HG03520 (cell line): Measurements from ENCODE around the gene R3HDM2.
"Not testable (repeated sequence)": the region's sequence is repeated elsewhere in the genome, so short reads cannot be mapped to it uniquely, and the experiment has no call there.

Source experiments
- ATAC-seq: cut with Tn5 transposase; IDR thresholded peaks from one replicate; pipeline ENCODE4 v1.9.1; 2021; ENCODE audit warnings: mild to moderate bottlenecking, moderate library complexity; ENCODE audit not compliant: unreplicated experiment

Gene R3HDM2

DNA sequence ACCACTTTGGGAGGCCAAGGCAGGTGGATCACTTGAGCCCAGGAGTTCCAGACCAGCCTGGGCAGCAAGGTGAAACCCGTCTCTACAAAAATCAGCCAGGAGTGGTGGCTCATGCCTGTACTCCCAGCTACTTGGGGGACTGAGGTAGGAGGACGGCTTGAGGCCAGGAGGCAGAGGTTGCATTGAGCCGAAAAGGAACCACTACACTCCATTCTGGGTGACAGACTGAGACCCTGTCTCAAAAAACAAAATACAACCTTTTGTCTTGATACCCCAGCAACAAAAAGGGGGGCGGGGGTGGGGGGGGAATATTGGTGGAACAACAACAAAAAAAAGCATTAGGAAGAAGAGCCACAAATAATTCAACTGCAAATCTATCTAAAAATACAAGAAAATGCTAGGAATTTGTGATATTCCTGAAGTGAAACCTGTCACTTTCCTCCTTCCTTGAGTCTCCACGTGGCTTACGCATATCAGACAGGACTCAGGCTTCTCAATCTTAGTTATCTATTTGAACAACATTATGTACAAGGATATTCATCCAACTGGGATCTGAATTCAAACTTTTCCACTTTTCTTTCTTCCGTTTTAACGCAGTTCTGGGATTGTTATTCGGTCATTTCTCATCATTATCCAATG, 1.3 kb downstream of the R3HDM2 start:
- no peak for ATAC-seq

DNA sequence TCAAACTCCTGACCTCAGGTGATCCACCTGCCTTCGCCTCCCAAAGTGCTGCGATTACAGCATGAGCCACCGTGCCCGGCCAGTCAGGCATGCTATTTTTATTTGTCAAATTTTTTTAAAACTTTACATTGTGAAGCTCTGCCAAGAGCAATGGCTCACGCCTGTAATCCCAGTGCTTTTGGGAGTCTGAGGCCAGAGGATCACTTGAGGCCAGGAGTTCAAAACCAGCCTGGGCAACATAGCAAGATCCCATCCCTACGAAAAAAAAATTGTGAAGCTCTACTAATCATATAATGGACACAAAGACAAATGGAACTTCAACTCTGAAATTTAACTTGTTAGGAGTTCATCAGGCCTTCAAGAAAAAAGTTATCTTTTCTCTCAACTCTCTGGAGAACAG, 1.9 kb downstream of the R3HDM2 start:
- ATAC-seq: no peak

DNA sequence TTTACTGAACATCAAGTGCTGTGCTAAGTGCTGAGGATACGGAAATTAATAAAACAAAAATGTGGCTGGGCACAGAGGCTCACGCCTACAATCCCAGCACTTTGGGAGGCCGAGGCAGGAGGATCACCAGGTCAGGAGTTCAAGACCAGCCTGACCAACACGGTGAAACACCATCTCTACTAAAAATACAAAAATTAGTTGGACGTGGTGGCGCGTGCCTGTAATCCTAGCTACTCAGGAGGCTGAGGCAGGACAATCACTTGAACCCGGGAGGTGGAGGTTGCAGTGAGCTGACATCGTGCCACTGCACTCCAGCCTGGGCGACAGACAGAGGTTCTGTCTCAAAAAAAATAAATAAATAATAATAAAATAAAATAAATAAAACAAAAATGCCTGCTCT, 3.9 kb downstream of the R3HDM2 start:
- not testable (repeated sequence) for ATAC-seq

DNA sequence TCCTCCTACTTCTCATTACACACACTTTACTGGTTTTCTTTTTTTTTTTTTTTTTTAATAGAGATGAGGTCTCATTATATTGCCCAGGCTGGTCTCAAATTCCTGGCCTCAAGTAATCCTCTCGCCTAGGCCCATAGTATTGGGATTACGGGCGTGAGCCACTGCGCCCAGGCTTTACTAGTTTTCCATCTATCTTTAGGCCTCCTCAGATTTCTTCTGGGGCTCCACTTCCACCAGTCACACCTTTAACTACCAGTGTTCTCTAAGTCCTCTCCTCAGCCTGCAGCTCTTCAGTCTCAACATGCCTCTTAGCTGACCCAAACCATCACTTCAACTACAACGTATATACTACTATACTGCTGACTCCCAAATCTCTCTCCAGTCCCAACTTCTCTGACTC, 10.4 kb downstream of the R3HDM2 start:
- ATAC-seq: no peak

DNA sequence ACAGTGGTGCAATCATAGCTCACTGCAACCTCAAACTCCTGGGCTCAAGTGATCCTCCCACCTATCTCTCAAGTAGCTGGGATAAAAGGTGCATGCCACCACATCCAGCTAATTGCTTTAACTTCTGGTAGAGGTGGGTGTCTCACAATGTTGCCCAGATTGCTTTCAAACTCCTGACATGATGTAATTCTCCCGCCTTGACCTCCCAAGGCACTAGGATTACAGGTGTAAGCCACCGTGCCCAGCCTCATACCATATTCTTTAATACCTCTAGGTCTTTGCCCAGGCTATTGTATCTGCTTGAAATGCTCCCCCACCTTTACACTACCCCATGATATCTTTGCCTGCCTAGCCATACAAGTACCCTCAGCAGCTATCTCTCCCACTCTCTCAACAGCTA, 11.3 kb downstream of the R3HDM2 start:
- no peak for ATAC-seq

DNA sequence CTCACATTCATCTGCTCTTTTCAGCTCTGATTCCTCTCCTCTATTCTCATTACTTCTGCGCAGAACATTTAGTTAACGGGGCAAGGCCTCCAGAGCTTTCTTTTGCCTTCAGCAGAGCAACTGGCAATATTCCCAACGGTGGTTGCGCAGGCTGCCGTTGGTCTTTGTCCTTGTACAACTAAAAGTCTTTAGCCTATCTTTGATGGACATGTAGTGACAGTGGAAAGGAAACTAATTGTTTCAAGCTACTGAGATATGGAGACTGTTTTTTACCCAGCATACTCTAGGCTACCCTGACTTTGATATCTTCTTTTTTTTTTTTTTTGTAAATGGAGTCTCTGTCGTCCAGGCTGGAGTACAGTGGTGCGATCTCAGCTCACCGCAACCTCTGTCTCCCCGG, 12.6 kb downstream of the R3HDM2 start:
- no peak for ATAC-seq

DNA sequence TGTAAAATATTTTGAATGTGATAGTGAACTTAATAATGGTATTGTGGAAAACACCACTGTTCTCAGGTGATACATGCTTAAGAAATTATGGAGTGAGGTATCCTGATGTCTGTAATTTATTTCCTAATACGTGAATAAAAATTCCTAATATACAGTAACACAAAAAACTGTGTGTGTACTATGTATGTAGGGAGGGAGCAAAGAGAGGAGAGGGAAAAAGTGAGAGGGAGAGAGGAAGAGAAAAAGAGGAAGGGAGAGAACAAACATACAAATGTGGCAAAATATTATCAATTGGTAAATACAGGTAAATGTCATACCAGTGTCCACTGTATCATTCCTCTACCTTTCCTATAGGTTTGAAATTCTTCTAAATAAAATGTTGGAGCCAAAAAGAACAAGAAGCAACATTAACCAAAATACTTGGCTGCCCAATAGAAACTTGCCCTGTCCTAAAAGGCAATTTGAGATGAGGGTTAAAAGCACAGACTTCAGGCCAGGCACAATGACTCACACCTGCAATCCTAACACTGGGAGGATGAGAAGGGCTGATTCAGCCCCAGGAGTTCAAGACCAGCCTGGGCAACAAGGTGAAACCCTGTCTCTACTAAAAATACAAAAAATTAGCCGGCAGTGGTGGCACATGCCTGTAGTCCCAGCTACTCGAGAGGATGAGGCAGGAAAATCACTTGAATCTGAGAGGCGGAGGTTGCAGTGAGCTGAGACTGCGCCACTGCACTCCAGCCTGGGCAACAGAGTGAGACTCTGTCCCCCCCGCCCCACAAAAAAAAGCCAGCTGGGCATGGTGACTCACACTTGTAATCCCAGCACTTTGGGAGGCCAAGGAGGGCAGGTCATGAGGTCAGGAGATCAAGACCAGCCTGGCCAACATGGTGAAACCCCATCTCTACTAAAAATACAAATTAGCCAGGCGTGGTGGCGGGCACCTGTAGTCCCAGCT, 14.5 kb downstream of the R3HDM2 start:
- ATAC-seq: no peak

DNA sequence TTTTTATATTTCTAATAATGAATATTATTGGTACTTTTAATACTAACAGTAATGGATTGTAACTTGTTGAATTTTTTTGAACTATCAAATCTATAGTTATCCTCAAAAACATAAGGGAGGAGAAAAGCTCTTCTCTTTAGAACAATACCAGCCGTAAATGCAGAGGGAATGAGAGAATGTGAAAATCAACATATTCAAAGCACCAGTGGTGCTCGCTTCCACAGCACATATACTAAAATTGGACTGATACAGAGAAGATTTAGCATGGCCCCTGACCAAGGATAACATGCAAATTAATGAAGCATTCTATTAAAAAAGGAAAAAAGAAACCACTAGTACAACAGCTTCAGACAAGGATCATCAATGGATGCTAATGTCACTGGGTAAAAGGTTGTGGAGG, 15.8 kb downstream of the R3HDM2 start:
- no peak for ATAC-seq

DNA sequence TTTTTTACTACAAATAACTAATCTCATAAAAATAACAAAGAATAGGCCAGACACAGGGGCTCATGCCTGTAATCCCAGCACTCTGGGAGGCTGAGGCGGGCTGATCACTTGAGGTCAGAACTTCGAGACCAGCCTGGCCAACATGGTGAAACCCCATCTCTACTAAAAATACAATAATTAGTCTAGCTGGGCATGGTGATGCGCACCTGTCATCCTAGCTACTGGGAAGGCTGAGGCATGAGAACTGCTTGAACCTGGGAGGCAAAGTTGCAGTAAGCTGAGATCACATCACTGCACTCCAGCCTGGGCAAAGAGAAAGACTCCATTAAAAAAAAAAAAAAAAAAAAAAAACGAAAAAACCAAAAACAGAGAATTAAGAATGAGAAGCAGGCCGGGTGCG, 16.7 kb downstream of the R3HDM2 start:
- ATAC-seq: not testable (repeated sequence)

DNA sequence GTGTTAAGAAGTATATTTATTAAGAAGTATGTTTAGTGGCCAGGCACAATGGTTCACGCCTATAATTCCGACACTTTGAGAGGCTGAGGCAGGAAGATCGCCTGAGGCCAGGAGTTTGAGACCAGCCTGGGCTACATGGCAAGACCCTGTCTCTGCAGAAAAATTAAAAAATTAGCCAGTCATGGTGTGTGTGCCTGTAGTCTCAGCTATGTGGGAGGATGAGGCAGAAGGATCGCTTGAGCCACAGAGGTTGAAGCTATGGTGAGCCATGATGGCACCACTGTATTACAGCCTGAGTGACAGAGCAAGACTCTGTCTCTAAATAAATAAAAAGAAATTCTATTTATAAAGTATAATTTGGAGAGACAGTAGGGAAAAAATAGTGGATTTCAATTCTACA, 20.3 kb downstream of the R3HDM2 start:
- no peak for ATAC-seq

DNA sequence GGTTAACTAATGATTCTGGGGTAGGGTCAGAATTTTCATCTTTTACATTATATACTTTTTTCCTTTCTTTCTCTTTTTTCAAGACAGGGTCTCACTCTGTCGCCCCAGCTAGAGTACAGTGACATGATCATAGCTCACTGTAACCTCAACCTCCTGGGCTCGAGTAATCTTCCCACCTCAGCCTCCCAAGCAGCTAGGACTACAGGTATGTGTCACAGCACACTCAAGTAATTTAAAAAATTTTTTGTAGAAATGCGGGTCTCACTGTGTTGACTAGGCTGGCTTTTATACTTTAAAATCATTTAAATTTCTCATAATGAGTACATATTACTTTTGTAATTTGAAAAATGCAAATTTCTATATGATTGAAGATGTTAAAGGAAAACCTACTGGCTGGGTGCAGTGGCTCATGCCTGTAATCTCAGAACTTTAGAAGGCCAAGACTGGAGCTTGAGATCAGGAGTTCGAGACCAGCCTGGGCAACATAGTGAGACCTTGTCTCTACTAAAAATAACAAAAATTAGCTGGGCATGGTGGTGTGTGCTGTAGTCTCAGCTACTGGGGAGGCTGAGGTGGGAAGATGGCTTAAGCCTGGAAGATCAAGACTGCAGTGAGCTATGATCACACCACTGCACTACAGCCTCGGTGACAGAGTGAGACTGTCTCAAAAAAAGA, 25.7 kb downstream of the R3HDM2 start:
- no peak for ATAC-seq

DNA sequence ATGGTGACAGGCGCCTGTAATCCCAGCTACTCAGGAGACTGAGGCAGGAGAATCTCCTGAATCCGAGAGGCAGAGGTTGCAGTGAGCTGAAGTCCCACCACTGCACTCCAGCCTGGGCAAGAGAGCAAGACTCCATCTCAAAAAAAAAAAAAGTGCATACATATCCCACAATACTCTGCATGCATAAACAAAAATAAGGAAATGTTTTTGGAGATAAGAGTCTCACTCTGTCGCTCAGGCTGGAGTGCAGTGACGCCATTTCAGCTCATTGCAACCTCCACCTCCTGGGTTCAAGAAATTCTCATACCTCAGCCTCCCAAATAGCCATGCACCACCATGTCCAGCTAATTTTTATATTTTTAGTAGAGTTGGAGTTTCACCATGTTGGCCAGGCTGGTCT, 28.7 kb downstream of the R3HDM2 start:
- not testable (repeated sequence) for ATAC-seq

DNA sequence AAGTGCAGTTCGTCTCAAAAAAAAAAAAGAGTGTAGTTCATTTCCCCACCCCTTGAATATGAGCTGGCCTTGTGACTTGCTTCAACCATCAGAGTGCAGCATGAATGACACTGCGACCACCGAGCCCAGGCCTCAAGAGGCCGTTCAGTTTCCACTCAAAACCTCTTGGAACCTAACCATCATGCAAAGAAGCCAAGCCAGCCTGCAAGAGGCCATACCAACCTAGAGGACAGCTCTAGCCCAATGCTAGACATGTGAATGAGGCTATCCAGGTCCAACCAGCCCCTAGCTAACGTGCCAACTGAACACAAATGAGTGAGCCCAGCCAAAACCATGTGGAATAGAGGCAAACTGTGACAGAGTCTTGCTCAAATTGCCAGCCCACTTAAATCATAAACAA, 29.7 kb downstream of the R3HDM2 start:
- no peak for ATAC-seq

DNA sequence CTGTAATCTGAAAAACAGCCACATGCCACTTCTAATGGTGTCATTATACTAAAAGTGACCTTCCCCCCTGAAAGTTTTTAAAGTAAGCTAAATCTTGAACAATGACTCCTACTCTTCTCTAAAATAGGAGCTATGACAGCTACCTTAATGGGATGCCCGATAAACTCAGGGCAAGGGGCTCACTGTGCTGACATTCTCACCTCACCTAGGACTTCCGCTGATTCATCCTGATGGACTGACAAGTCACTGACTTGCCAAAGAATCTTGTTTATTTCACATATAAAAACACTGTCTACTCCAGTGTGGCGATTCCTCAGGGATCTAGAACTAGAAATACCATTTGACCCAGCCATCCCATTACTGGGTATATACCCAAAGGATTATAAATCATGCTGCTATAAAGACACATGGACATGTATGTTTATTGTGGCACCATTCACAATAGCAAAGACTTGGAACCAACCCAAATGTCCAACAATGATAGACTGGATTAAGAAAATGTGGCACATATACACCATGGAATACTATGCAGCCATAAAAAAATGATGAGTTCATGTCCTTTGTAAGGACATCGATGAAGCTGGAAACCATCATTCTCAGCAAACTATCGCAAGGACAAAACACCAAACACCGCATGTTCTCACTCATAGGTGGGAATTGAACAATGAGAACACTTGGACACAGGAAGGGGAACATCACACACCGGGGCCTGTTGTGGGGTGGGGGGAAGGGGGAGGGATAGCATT, 31.0 kb downstream of the R3HDM2 start:
- ATAC-seq: not testable (repeated sequence)

DNA sequence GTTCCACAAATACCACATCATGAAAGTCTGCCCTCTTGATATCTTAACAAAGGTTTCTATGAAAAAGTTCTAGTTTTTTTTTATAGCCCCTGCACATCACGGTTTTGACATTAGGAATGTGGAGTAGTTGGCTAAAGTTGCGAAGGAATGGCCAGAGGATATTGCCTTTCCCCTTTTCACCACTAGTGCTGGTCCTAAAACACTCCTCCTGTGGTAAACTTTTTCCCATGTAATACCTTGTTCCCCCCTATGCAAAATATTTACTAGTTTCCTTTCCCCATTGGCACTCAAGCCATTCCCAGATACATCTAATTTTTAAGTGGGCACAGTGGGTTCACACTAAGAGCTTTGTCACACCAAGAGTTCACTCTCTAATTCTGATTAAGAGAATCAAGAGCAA, 33.4 kb downstream of the R3HDM2 start:
- no peak for ATAC-seq

DNA sequence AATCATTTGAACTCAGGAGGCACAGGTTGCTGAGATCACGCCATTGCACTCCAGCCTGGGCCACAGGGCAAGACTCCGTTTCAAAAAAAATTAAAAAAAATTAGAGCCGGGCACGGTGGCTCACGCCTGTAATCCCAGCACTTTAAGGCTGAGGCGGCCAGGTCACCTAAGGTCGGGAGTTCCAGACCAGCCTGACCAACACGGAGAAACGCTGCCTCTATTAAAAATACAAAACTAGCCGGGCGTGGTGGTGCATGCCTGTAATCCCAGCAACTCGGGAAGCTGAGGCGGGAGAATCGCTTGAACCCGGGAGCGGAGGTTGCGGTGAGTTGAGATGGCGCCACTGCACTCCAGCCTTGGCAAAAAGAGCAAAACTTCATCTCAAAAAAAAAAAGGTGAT, 35.7 kb downstream of the R3HDM2 start:
- ATAC-seq: no peak

DNA sequence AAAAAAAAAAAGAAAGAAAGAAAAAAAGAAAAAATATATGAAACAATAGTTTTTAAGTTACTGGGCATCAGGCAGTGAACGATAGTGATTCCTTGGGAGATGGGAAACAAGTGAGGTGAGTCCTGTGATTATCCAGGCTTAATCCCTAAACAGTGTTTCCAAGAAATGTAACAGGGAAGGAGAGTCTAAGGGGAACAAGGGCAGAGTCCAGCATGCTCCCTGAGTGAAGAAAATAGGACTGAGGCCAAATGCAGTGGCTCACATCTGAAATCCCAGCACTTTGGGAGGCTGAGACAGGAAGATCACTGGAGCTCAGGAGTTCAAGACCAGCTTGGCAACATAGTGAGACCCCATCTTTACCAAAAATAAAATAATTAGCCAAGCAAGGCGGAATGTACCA, 40.7 kb downstream of the R3HDM2 start:
- ATAC-seq: no peak

DNA sequence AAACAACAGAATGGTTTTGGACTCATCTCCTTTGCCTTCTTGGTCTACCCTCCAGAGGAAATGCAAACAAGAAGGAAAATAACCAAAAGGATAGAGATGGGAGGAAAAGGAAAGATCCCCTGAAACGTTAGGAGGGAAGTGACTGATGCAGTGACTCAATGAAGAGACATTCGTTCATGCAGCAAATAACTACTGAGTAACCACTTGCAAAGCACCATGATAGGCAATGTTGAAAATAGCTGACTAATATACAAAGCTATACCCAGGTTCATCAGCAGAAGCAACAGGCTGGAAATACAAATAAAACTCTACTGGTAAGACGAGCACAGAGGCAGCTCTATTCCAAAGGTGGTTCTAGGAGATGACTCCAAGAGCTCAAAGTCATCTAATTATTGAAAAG, 41.8 kb downstream of the R3HDM2 start:
- no peak for ATAC-seq

DNA sequence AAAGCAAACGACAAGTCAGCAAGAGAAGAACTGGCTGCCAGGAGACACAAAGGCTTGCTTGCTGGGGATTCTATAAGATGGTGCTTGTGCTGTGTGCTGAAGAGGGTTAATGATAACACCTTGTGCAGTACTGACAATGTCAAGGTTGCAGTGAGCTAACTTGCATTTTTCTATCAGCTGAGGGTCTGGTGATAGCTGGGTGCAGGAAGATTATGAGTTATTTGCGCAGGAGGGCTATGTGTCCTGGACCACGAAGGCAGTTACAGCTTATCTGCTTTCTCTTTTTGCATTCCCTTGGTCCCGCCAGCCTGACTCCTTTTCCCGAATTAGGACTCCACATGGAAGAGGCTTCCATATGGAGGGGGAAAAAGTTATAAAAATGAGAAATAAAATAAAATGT, 42.4 kb downstream of the R3HDM2 start:
- ATAC-seq: no peak

DNA sequence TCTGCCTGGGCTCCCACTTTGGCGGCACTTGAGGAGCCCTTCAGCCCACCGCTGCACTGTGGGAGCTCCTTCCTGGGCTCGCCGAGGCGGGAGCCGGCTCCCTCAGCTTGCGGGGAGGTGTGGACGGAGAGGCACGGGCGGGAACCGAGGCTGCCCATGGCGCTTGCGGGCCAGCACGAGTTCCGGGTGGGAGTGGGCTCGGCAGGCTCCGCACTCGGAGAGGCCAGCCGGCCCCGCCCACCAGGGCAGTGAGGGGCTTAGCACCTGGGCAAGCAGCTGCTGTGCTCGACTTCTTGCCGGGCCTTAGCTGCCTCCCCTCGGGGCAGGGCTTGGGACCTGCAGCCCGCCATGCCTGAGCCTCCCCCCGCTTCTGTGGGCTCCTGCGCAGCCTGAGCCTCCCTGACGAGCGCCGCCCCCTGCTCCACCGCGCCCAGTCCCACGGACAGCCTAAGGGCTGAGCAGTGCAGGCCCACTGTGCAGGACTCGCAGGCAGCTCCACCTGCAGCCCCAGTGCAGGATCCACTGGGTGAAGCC, 44.6 kb downstream of the R3HDM2 start:
- ATAC-seq: no peak

DNA sequence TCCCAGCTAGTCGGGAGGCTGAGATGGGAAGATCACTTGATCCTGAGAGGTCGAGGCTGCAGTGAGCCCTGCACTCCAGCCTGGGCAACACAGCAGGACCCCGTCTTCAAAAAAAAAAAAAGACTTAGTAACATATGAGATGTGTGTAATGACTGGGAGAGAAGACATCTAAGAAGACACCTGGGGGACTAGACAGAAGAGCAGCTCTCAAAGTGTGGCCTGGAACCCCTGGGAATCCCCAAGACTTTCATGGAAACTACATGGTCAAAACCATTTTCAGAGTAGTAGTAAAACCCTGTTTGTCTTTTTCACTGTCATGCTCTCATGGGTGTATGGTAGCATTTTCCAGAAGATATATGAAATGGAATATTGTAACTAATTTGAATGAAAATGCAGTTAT, 45.3 kb downstream of the R3HDM2 start:
- ATAC-seq: no peak
